Measurements from ENCODE around the gene WDR4.

DNA sequence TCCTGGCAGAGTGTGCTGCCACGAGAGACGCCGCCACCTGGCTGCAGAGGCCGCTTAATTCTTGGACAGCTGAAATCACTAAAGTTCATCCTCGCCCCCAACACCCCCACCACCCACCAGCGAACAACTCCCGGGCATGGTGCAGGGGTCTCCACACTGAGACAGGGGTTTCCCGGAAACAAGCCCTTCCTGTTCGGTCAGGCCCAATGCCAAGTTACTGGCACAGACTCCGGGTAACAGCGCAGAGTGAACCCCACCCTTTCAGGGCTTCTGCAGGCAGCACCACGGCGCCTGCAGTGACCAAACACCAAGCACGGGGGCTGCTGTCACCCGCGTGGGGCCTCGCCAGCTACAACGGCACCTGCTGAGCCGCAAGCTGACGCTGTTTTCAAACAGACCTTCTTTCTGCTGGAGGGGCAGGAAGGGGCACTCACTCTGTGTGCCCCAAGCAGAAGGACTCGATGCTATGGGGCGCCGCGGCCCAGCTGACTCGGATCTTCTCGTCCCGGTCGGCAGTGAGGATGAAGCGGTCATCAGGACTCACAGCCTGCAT lies 17.4 kb downstream of the WDR4 start:
- no peak for TF ChIP-seq CTCF (IDR thresholded peaks at IDR 0.05)
- no peak for TF ChIP-seq EZH2phosphoT487 (IDR thresholded peaks at IDR 0.05)
